Uterus (tissue), 2 donors: ENCODE results near the gene TDRD9.

Experiments
- CTCF ChIP-seq, 4 experiments: fragments of 200-600 bp in 2 of 4; fragments of 450-650 bp in 2 of 4; sonication (generic) in 2 of 4; IDR thresholded peaks; one replicate each; pipeline ENCODE4 v1.5.1; 2016 to 2019; ENCODE audit warnings: antibody characterized with exemption in 4 of 4, mild to moderate bottlenecking in 2 of 4, moderate library complexity in 1 of 4
- POLR2A ChIP-seq, 2 donors: fragments of 450-650 bp; IDR thresholded peaks; one replicate each; pipeline ENCODE4 v1.6.1; 2016; ENCODE audit warnings: antibody characterized with exemption in 2 of 2, mild to moderate bottlenecking in 1 of 2, moderate library complexity in 1 of 2

GRCh38 chr14:103966631-103967030 is 38.4 kb downstream of the TDRD9 start:
- TF ChIP-seq CTCF (IDR thresholded peaks at IDR 0.05), result no peak
- TF ChIP-seq POLR2A (IDR thresholded peaks at IDR 0.05), result no peak
